Measurements from ENCODE around the gene GDAP1L1. TPM values are rescaled to one million over a fixed set of nuclear protein-coding genes. Genes with fewer than 3 reads are reported as not detected.

The GDAP1L1 gene
- total and polyA plus RNA-seq, 4 donors: not detected

- TF ChIP-seq JUND (IDR thresholded peaks at IDR 0.05) (no peak), EGR1 (IDR thresholded peaks at IDR 0.05; ENCODE audit: low read depth in 2 of 2) (no peak)
Measured at GRCh38 chr20:44253528-44253927, 6.4 kb downstream of the GDAP1L1 start (continued).

GRCh38 chr20:44254073-44254472, 7.0 kb downstream of the GDAP1L1 start:
- 91% methylated on average over 8 of the region's 8 CpGs for WGBS
- no peak overlapping the region for H3K27ac ChIP-seq (ENCODE audit: low read depth in 1 of 2, low read length in 2 of 2)
- no peaks in the 10 kb centered on the region for H3K9me3 ChIP-seq (ENCODE audit: control insufficient read depth in 4 of 4, low read length in 3 of 4)
- H3K36me3 ChIP-seq (ENCODE audit: control insufficient read depth in 4 of 4, insufficient read depth in 3 of 4, low read depth in 1 of 4, low read length in 3 of 4): no peaks in the 10 kb centered on the region
- TF ChIP-seq JUND (IDR thresholded peaks at IDR 0.05) (no peak), NR2F2 (IDR thresholded peaks at IDR 0.05) (no peak), EGR1 (IDR thresholded peaks at IDR 0.05; ENCODE audit: low read depth in 2 of 2) (no peak), HNF4A (conservative IDR thresholded peaks at IDR 0.05) (no peak), YY1 (IDR thresholded peaks at IDR 0.05) (no peak), FOXA1 (IDR thresholded peaks at IDR 0.05) (no peak), GABPA (IDR thresholded peaks at IDR 0.05 in 1 of 2, conservative IDR thresholded peaks at IDR 0.05 in 1 of 2) (no peak), FOXA2 (IDR thresholded peaks at IDR 0.05) (no peak), HNF4G (IDR thresholded peaks at IDR 0.05) (no peak), MAX (IDR thresholded peaks at IDR 0.05) (no peak), ZBTB33 (IDR thresholded peaks at IDR 0.05) (no peak)
- no peak overlapping the region for H3K4me3 ChIP-seq (ENCODE audit: low read depth in 1 of 3, low read length in 3 of 3)
- no peaks in the 10 kb centered on the region for H3K27me3 ChIP-seq (ENCODE audit: control insufficient read depth in 4 of 4, insufficient read depth in 4 of 4, low read length in 3 of 4)
- DNase-seq (ENCODE audit: low spot score): no peak
- no peaks in the 10 kb centered on the region for H3K4me1 ChIP-seq (ENCODE audit: control insufficient read depth in 4 of 4, insufficient read depth in 4 of 4, low read length in 3 of 4)
- H3K9ac ChIP-seq (ENCODE audit: low read depth in 1 of 2, low read length in 2 of 2): no peak overlapping the region

- no peak overlapping the region for H3K4me3 ChIP-seq (ENCODE audit: low read depth in 1 of 3, low read length in 3 of 3)
- no peak overlapping the region for H3K27ac ChIP-seq (ENCODE audit: low read depth in 1 of 2, low read length in 2 of 2)
- no peak overlapping the region for H3K9ac ChIP-seq (ENCODE audit: low read depth in 1 of 2, low read length in 2 of 2)
- TF ChIP-seq SP1 (IDR thresholded peaks at IDR 0.05) (no peak), JUND (IDR thresholded peaks at IDR 0.05) (no peak), RXRA (IDR thresholded peaks at IDR 0.05) (no peak)
- 95% methylated on average over 1 of the region's 1 CpG for WGBS
- no peaks in the 10 kb centered on the region for H3K36me3 ChIP-seq (ENCODE audit: control insufficient read depth in 4 of 4, insufficient read depth in 3 of 4, low read depth in 1 of 4, low read length in 3 of 4)
- no peaks in the 10 kb centered on the region for H3K9me3 ChIP-seq (ENCODE audit: control insufficient read depth in 4 of 4, low read length in 3 of 4)
- no peaks in the 10 kb centered on the region for H3K4me1 ChIP-seq (ENCODE audit: control insufficient read depth in 4 of 4, insufficient read depth in 4 of 4, low read length in 3 of 4)
- DNase-seq (ENCODE audit: low spot score): no peak
- no peaks in the 10 kb centered on the region for H3K27me3 ChIP-seq (ENCODE audit: control insufficient read depth in 4 of 4, insufficient read depth in 4 of 4, low read length in 3 of 4)
Measured at GRCh38 chr20:44255942-44256341, 8.8 kb downstream of the GDAP1L1 start.

GRCh38 chr20:44256961-44257360, 9.9 kb downstream of the GDAP1L1 start:
- 95% methylated on average over 21 of the region's 21 CpGs for WGBS
- Histone ChIP-seq H3K9ac (ENCODE audit: low read depth in 1 of 2, low read length in 2 of 2) (no peak overlapping the region), H3K4me3 (ENCODE audit: low read depth in 1 of 3, low read length in 3 of 3) (no peak overlapping the region), H3K4me1 (ENCODE audit: control insufficient read depth in 4 of 4, insufficient read depth in 4 of 4, low read length in 3 of 4) (no peaks in the 10 kb centered on the region), H3K27me3 (ENCODE audit: control insufficient read depth in 4 of 4, insufficient read depth in 4 of 4, low read length in 3 of 4) (no peaks in the 10 kb centered on the region), H3K9me3 (ENCODE audit: control insufficient read depth in 4 of 4, low read length in 3 of 4) (no peaks in the 10 kb centered on the region), H3K36me3 (ENCODE audit: control insufficient read depth in 4 of 4, insufficient read depth in 3 of 4, low read depth in 1 of 4, low read length in 3 of 4) (no peaks in the 10 kb centered on the region), H3K27ac (ENCODE audit: low read depth in 1 of 2, low read length in 2 of 2) (no peak overlapping the region)
- no peak for DNase-seq (ENCODE audit: low spot score)
- no peak for TF ChIP-seq YY1 (IDR thresholded peaks at IDR 0.05)
